ENCODE data around the gene TMEM126A.

TMEM126A gene

DNA sequence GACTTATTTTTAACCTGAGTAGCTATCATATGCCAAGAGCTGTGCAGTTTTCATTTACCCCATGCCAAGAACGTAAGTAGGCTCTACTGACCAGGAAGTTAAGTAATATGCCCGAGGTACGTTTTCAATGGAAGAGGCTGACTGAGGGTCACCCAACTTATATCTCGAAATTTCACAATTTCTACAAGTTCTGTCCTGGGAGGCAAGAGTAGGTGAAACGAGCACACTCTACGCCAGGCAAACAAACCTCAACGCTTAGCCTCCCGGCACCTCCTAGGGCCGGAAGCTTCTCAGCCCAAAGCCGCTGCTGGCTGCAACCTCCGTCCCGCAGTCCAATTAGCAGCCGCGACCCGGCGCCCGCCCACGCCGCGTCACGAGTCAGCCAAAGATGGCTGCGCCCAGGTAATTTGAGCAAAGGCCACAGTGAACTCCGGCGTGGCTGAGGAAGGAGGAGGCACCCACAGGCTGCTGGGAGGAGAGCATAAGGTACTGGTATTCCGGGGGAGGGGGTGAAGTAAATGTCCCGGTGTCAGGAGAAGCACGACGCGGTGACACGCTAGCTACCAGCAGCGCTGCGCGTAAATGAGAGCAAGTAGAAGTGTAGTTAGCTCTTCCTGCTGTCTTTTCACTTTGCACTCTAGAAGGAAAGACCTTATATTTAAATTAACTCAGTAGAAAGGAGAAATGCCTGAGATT, at the start of gene TMEM126A:
TMEM126A (plus strand) TSS at position 364 of the 696 bp plus-strand sequence. CDS start 2,289 bp downstream, outside the sequence.
- peak; percentile 98 for ATAC-seq
- TF ChIP-seq SNAI2 (CRISPR knock-in tag; IDR thresholded peaks at IDR 0.05) (no peak), ZFP30 (CRISPR knock-in tag; IDR thresholded peaks at IDR 0.05) (no peak), TCF4 (CRISPR knock-in tag; IDR thresholded peaks at IDR 0.05; ENCODE audit: borderline replicate concordance) (no peak), PPARA (CRISPR knock-in tag; IDR thresholded peaks at IDR 0.05; ENCODE audit: borderline replicate concordance) (no peak)

DNA sequence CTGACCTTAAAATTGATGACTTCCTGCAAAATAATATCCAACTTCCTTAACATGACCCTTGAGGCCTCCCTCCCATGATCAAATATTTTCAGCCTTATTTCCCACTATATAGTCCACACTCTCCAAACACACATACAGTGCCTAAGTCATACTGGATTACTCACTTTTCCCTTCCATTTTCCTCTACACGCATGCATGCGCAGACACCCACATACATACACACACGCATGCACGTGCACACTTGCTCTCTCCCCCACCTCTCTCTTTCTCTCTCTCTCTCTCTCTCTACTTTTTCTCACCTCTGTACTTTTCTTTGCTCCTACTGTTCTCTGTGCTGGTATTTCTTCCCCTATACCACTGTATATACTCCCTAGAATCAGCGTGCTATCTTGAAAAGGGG, 48.7 kb upstream of the TMEM126A start:
- ATAC-seq, result no peak
- TF ChIP-seq, protein P1, sequence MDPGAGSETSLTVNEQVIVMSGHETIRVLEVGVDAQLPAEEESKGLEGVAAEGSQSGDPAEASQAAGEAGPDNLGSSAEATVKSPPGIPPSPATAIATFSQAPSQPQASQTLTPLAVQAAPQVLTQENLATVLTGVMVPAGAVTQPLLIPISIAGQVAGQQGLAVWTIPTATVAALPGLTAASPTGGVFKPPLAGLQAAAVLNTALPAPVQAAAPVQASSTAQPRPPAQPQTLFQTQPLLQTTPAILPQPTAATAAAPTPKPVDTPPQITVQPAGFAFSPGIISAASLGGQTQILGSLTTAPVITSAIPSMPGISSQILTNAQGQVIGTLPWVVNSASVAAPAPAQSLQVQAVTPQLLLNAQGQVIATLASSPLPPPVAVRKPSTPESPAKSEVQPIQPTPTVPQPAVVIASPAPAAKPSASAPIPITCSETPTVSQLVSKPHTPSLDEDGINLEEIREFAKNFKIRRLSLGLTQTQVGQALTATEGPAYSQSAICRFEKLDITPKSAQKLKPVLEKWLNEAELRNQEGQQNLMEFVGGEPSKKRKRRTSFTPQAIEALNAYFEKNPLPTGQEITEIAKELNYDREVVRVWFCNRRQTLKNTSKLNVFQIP (CRISPR knock-in tag; IDR thresholded peaks at IDR 0.05; ENCODE audit: borderline replicate concordance, low read depth), result no peak
- TF ChIP-seq ARNTL (CRISPR knock-in tag; IDR thresholded peaks at IDR 0.05; ENCODE audit: borderline replicate concordance, low read depth) (no peak), RARB (CRISPR knock-in tag; IDR thresholded peaks at IDR 0.05) (no peak), GLIS3 (CRISPR knock-in tag; IDR thresholded peaks at IDR 0.05) (no peak), TOX (CRISPR knock-in tag; IDR thresholded peaks at IDR 0.05; ENCODE audit: borderline replicate concordance) (no peak), ZFP30 (CRISPR knock-in tag; IDR thresholded peaks at IDR 0.05) (no peak), ZC3H10 (CRISPR knock-in tag; IDR thresholded peaks at IDR 0.05) (no peak), ZNF565 (CRISPR knock-in tag; conservative IDR thresholded peaks at IDR 0.05; ENCODE audit: low read depth) (no peak), ISL1 (CRISPR knock-in tag; IDR thresholded peaks at IDR 0.05) (no peak), ZNF70 (CRISPR knock-in tag; IDR thresholded peaks at IDR 0.05) (no peak), ZFP3 (CRISPR knock-in tag; IDR thresholded peaks at IDR 0.05) (no peak), SNAI2 (CRISPR knock-in tag; IDR thresholded peaks at IDR 0.05) (no peak), CSDC2 (CRISPR knock-in tag; IDR thresholded peaks at IDR 0.05) (no peak), ZNF8 (CRISPR knock-in tag; IDR thresholded peaks at IDR 0.05) (no peak)
- TF ChIP-seq, protein P2, sequence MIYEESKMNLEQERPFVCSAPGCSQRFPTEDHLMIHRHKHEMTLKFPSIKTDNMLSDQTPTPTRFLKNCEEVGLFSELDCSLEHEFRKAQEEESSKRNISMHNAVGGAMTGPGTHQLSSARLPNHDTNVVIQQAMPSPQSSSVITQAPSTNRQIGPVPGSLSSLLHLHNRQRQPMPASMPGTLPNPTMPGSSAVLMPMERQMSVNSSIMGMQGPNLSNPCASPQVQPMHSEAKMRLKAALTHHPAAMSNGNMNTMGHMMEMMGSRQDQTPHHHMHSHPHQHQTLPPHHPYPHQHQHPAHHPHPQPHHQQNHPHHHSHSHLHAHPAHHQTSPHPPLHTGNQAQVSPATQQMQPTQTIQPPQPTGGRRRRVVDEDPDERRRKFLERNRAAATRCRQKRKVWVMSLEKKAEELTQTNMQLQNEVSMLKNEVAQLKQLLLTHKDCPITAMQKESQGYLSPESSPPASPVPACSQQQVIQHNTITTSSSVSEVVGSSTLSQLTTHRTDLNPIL (CRISPR knock-in tag; IDR thresholded peaks at IDR 0.05; ENCODE audit: low read depth), result no peak
- TF ChIP-seq, protein P3, sequence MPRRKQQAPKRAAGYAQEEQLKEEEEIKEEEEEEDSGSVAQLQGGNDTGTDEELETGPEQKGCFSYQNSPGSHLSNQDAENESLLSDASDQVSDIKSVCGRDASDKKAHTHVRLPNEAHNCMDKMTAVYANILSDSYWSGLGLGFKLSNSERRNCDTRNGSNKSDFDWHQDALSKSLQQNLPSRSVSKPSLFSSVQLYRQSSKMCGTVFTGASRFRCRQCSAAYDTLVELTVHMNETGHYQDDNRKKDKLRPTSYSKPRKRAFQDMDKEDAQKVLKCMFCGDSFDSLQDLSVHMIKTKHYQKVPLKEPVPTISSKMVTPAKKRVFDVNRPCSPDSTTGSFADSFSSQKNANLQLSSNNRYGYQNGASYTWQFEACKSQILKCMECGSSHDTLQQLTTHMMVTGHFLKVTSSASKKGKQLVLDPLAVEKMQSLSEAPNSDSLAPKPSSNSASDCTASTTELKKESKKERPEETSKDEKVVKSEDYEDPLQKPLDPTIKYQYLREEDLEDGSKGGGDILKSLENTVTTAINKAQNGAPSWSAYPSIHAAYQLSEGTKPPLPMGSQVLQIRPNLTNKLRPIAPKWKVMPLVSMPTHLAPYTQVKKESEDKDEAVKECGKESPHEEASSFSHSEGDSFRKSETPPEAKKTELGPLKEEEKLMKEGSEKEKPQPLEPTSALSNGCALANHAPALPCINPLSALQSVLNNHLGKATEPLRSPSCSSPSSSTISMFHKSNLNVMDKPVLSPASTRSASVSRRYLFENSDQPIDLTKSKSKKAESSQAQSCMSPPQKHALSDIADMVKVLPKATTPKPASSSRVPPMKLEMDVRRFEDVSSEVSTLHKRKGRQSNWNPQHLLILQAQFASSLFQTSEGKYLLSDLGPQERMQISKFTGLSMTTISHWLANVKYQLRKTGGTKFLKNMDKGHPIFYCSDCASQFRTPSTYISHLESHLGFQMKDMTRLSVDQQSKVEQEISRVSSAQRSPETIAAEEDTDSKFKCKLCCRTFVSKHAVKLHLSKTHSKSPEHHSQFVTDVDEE (CRISPR knock-in tag; IDR thresholded peaks at IDR 0.05), result no peak
- TF ChIP-seq, protein P4, sequence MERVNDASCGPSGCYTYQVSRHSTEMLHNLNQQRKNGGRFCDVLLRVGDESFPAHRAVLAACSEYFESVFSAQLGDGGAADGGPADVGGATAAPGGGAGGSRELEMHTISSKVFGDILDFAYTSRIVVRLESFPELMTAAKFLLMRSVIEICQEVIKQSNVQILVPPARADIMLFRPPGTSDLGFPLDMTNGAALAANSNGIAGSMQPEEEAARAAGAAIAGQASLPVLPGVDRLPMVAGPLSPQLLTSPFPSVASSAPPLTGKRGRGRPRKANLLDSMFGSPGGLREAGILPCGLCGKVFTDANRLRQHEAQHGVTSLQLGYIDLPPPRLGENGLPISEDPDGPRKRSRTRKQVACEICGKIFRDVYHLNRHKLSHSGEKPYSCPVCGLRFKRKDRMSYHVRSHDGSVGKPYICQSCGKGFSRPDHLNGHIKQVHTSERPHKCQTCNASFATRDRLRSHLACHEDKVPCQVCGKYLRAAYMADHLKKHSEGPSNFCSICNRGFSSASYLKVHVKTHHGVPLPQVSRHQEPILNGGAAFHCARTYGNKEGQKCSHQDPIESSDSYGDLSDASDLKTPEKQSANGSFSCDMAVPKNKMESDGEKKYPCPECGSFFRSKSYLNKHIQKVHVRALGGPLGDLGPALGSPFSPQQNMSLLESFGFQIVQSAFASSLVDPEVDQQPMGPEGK (CRISPR knock-in tag; IDR thresholded peaks at IDR 0.05; ENCODE audit: borderline replicate concordance), result no peak
- TF ChIP-seq, protein P5, sequence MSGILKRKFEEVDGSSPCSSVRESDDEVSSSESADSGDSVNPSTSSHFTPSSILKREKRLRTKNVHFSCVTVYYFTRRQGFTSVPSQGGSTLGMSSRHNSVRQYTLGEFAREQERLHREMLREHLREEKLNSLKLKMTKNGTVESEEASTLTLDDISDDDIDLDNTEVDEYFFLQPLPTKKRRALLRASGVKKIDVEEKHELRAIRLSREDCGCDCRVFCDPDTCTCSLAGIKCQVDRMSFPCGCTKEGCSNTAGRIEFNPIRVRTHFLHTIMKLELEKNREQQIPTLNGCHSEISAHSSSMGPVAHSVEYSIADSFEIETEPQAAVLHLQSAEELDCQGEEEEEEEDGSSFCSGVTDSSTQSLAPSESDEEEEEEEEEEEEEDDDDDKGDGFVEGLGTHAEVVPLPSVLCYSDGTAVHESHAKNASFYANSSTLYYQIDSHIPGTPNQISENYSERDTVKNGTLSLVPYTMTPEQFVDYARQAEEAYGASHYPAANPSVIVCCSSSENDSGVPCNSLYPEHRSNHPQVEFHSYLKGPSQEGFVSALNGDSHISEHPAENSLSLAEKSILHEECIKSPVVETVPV (CRISPR knock-in tag; IDR thresholded peaks at IDR 0.05), result no peak

DNA sequence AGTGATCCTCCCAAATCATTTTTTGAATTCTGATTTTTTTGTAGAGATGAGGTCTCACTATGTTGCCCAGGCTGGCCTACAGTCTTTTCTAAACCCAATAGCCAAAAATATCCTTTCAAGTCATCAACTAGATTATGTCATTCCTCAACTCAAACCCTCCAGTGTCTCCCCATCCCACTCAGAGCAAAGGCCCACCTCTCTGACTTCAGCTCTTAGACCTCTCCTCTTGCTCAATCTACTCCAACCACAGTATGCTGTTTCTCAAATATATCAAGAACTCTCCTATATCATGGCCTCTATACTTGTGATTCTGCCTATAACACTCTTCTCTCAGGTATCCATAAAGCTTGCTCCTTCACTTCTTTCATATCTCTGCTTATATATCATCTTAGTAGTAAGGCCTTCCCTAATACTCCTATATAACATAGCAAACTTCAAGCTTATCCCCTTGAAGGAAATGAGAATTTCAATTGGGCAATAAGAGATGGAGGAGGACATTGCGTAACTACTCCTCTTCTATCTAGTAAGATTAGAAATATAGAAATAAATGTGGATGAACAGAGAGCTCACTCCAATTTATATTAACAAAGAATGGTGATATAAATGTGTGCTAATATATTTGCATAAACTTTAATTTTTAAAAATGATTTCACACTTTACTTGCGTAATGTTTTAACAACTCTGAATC, 45.1 kb upstream of the TMEM126A start:
- TF ChIP-seq, protein P1 (CRISPR knock-in tag; IDR thresholded peaks at IDR 0.05; ENCODE audit: borderline replicate concordance, low read depth), result no peak
- TF ChIP-seq, protein P2 (CRISPR knock-in tag; IDR thresholded peaks at IDR 0.05; ENCODE audit: low read depth), result no peak
- no peak for ATAC-seq
